Measurements from ENCODE around the gene CTDSPL. TPM values are rescaled to one million over a fixed set of nuclear protein-coding genes. Genes with fewer than 3 reads are reported as not detected.

Gene CTDSPL
- polyA plus RNA-seq, 1 of the 3 experiments (the other 2 are of a cell fraction) = 22.1 TPM

GRCh38 chr3:38003371-38003816 lies 141.7 kb downstream of the CTDSPL start:
- H2AFZ ChIP-seq (ENCODE audit: low read depth) = no peak overlapping the region
- POLR2A ChIA-PET = no interaction called here
- DNase-seq = peak; percentile 90

More at GRCh38 chr3:38003371-38003816, 141.7 kb downstream of the CTDSPL start:
- H3K4me1 ChIP-seq (ENCODE audit: control insufficient read depth in 1 of 2, insufficient read depth in 2 of 2, low read depth in 1 of 2, low read length in 1 of 2) = peaks cover 4 to 8% of the 10 kb centered on the region in 2 experiments; a peak in 2 of 4 replicates
- H3K27ac ChIP-seq (ENCODE audit: low read depth in 2 of 2, low read length in 1 of 2) = no peak overlapping the region
- TF ChIP-seq SMC3 (IDR thresholded peaks at IDR 0.05; ENCODE audit: low read depth, low read length) (peak; percentile 66; the same call in 1 of the 2 replicates), CTCF (IDR thresholded peaks at IDR 0.05) (peak; percentile 84), TCF12 (IDR thresholded peaks at IDR 0.05) (no peak), FOXM1 (IDR thresholded peaks at IDR 0.05; ENCODE audit: low read depth) (no peak), TAF1 (IDR thresholded peaks at IDR 0.05; ENCODE audit: borderline replicate concordance, low read depth, low read length) (no peak), RAD21 (IDR thresholded peaks at IDR 0.05; ENCODE audit: low read length) (peak; percentile 71), REST (IDR thresholded peaks at IDR 0.05; ENCODE audit: low read depth, low read length) (no peak)
- H3K9me3 ChIP-seq = no peaks in the 10 kb centered on the region
- CTCF ChIA-PET = interaction anchor here (0.5 to 5.4 kb wide), 30 partner anchors 11 to 1061 kb away, joined by 3 to 77 read pairs (median 4); partner anchors contain the start of genes ACAA1 and OXSR1
- no peaks in the 10 kb centered on the region for H3K79me2 ChIP-seq (ENCODE audit: insufficient read depth)
- no peaks in the 10 kb centered on the region for H3K27me3 ChIP-seq (ENCODE audit: insufficient read depth)
- H3K4me2 ChIP-seq = no peak overlapping the region
- H3F3A ChIP-seq (replicated peaks; ENCODE audit: insufficient read depth) = no peaks in the 10 kb centered on the region
- H3K4me3 ChIP-seq (ENCODE audit: low read depth in 2 of 2, low read length in 1 of 2) = no peak overlapping the region; a peak in 1 of 4 replicates
- no peaks in the 10 kb centered on the region for H4K20me1 ChIP-seq (ENCODE audit: insufficient read depth)
- peaks cover 0 to 23% of the 10 kb centered on the region in 2 experiments for H3K36me3 ChIP-seq (replicated peaks in 1 of 2; ENCODE audit: control insufficient read depth in 1 of 2, insufficient read depth in 2 of 2, low read length in 1 of 2)
- 58% methylated on average over 5 of the region's 7 CpGs for WGBS (ENCODE audit: low lambda C conversion rate)
- H3K9me2 ChIP-seq = no peaks in the 10 kb centered on the region
- no peak overlapping the region for H3K9ac ChIP-seq

All from SK-N-SH (cell line).